ENCODE results near the gene TSPAN19. TPM values are rescaled to one million over a fixed set of nuclear protein-coding genes. Genes with fewer than 3 reads are reported as not detected.

TSPAN19 gene
- total RNA-seq, 1 experiment from 2014 or later, result not detected

DNA sequence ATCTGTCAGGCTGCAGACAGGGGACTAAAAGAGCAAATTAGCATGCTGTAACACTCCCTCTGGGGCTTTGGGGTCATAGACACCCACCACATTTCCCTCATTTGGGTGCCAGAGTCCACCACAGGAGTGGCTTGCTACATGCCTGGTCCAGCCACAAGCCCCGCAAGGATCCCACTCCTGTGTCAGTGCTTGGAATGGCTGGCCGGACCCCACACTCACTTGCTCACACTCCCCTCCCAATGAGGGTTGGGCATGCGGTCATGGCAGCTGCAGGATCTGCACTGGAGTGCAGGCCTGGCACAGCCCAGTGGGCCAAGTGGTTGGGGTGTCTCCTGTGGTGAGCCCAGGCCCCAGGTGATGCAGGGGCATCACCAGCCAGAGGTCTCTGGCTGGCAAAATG is 59.9 kb downstream of the TSPAN19 start:
- Mint-ChIP-seq H3K36me3 (ENCODE audit: insufficient read depth in 1 of 3, low read depth in 3 of 3) (no peaks in the 10 kb centered on the region), H3K4me3 (no peak overlapping the region), H3K27ac (no peak overlapping the region; a peak in 1 of 7 replicates), H3K27me3 (ENCODE audit: low read depth) (no peaks in the 10 kb centered on the region), H3K9me3 (no peaks in the 10 kb centered on the region), H3K4me1 (peaks cover 11 to 13% of the 10 kb centered on the region in 2 experiments)
- Histone ChIP-seq H3K4me2 (ENCODE audit: insufficient read depth, insufficient read length, low read length) (no peak overlapping the region), H3K23ac (ENCODE audit: insufficient read length, low read depth, low read length) (no peak overlapping the region), H3K18ac (ENCODE audit: insufficient read length, low read depth, low read length) (no peak overlapping the region), H3K4ac (ENCODE audit: low read depth, low read length) (no peak overlapping the region), H4K91ac (ENCODE audit: insufficient read length, low read depth, low read length) (no peak overlapping the region), H3K79me1 (ENCODE audit: insufficient read depth, low read depth, low read length, poor library complexity, severe bottlenecking) (no peaks in the 10 kb centered on the region), H4K20me1 (ENCODE audit: control insufficient read depth, insufficient read depth, insufficient read length) (no peaks in the 10 kb centered on the region), H2BK5ac (ENCODE audit: insufficient read length, low read length) (no peak overlapping the region), H2BK12ac (ENCODE audit: insufficient read length, low read depth, low read length) (no peak overlapping the region), H3K9ac (ENCODE audit: extremely low read depth, insufficient read length, low read length) (no peak overlapping the region), H3K27ac (ENCODE audit: insufficient read length, low read depth, low read length) (no peak overlapping the region), H3T11ph (ENCODE audit: low read length) (no peak overlapping the region), H3K56ac (ENCODE audit: insufficient read length, low read depth, low read length) (no peak overlapping the region), H2BK20ac (ENCODE audit: low read depth, low read length, poor library complexity, severe bottlenecking) (no peak overlapping the region), H2BK15ac (ENCODE audit: low read depth, low read length) (no peak overlapping the region), H4K8ac (replicated peaks; ENCODE audit: insufficient read length, low read depth, low read length) (no peak overlapping the region), H4K5ac (ENCODE audit: insufficient read length, low read depth, low read length) (no peak overlapping the region), H2AK5ac (ENCODE audit: insufficient read length, low read length) (no peak overlapping the region), H3K79me2 (ENCODE audit: insufficient read depth, low read length) (no peaks in the 10 kb centered on the region), H2BK120ac (ENCODE audit: low read depth, low read length, poor library complexity, severe bottlenecking) (no peak overlapping the region), H3K9me3 (ENCODE audit: control insufficient read depth, low read depth, low read length) (no peaks in the 10 kb centered on the region), H3K23me2 (ENCODE audit: insufficient read length, low read depth, low read length, poor library complexity, severe bottlenecking) (no peaks in the 10 kb centered on the region), H3K27me3 (ENCODE audit: insufficient read depth, low read length) (no peaks in the 10 kb centered on the region), H2AFZ (ENCODE audit: low read length) (no peak overlapping the region), H3K4me1 (ENCODE audit: insufficient read depth, low read length) (no peaks in the 10 kb centered on the region), H3K14ac (ENCODE audit: insufficient read depth, low read length) (no peak overlapping the region)
- DNase-seq, result no peak
- TF ChIP-seq, protein P1, sequence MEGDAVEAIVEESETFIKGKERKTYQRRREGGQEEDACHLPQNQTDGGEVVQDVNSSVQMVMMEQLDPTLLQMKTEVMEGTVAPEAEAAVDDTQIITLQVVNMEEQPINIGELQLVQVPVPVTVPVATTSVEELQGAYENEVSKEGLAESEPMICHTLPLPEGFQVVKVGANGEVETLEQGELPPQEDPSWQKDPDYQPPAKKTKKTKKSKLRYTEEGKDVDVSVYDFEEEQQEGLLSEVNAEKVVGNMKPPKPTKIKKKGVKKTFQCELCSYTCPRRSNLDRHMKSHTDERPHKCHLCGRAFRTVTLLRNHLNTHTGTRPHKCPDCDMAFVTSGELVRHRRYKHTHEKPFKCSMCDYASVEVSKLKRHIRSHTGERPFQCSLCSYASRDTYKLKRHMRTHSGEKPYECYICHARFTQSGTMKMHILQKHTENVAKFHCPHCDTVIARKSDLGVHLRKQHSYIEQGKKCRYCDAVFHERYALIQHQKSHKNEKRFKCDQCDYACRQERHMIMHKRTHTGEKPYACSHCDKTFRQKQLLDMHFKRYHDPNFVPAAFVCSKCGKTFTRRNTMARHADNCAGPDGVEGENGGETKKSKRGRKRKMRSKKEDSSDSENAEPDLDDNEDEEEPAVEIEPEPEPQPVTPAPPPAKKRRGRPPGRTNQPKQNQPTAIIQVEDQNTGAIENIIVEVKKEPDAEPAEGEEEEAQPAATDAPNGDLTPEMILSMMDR (conservative IDR thresholded peaks at IDR 0.05), result no peak
- WGBS (ENCODE audit: extremely low coverage, insufficient read length, low lambda C conversion rate), result no CpG with 5 or more reads among the region's 3 CpGs
